HG03066 (cell line): ENCODE data around the gene NDST3.

Experiments used
- ATAC-seq: cut with Tn5 transposase; IDR thresholded peaks from one replicate; pipeline ENCODE4 v1.9.1; 2021; ENCODE audit warnings: low read depth; ENCODE audit not compliant: unreplicated experiment

The NDST3 gene

GRCh38 chr4:118076958-118077766 is 42.9 kb downstream of the NDST3 start:
- ATAC-seq, result no peak

DNA sequence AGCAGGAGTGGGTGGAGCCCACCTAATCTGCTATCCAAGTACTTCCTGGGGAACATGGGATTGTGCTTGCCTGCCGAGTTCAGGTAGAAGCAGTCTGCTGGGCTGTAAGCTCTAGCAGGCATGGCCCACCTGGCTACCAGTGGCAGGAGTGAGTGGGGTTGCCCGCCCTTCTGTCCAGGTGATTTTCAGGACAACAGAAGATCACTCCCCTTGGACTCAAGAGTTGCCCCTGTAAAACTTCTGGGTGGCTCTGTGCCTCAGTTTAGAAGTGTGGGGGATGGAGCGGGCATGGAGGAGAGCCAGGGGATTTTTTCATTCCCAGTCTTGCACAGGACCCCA is 43.5 kb downstream of the NDST3 start:
- no peak for ATAC-seq

GRCh38 chr4:118081434-118081833 is 47.1 kb downstream of the NDST3 start:
- ATAC-seq, result no peak

- no peak for ATAC-seq
Measured at GRCh38 chr4:118082182-118082581, 47.9 kb downstream of the NDST3 start.

DNA sequence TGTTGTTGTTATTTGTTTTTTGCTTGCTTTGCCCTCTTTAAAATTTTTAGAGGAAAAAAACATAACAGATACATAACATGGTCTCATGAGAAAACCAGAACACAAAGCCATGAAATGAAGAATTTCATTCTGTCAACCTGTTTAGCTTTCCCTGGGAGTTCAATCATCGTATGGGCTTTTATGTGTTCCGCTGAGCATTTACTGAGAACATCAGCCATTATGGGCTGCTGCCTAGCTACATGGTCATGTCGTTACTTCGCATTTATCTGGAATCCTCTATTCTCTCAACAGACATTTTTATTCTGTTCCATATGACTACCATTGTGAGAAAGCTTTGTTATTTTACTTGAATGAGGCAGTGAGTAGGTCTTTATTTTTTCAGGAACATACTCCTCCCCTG is 51.4 kb downstream of the NDST3 start:
- ATAC-seq, result no peak

- ATAC-seq, result no peak
Measured at GRCh38 chr4:118086344-118086743, 52.1 kb downstream of the NDST3 start.

DNA sequence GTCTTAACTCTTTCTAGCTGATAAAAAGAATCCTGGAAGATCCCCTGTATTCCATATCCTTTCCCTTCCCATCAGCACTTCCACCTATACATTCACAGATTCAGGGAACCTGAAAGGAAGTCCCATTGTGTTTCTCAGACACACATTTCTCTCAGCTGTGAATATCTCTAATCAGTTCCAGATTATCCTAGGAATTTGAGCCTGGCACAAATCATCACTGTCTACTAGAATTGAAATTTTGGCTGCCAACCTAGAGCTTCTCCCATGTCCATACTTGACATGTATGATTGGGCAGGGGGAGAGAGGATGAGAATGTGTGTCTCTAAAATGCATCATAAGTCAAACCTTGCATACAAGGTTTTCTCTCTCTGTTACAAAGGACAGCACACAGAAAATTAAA is 53.1 kb downstream of the NDST3 start:
- no peak for ATAC-seq

GRCh38 chr4:118099106-118099505 is 64.8 kb downstream of the NDST3 start:
- no peak for ATAC-seq

- ATAC-seq, result no peak
Measured at GRCh38 chr4:118102195-118102594, 67.9 kb downstream of the NDST3 start.

- ATAC-seq, result no peak
Measured at GRCh38 chr4:118112117-118113046, 78.1 kb downstream of the NDST3 start.

- peak; percentile 59 for ATAC-seq
Measured at GRCh38 chr4:118113220-118113619, 78.9 kb downstream of the NDST3 start.

DNA sequence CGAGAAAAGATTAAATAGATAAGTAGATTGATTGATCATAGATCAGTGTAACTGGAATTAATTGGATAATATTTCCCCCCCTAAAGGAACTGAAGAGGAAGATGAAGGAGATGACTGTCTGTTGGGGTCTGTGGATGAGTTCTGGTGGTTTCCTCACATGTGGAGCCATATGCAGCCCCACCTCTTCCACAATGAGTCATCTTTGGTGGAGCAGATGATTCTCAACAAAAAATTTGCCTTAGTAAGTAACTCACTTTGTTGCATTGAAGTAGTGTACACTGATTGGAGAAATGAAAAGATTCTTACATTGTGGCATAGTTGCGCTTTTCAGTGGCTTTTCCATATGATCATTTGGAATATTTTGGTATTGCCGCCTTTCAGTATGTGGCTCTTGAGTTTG is 80.4 kb downstream of the NDST3 start:
- ATAC-seq, result no peak

DNA sequence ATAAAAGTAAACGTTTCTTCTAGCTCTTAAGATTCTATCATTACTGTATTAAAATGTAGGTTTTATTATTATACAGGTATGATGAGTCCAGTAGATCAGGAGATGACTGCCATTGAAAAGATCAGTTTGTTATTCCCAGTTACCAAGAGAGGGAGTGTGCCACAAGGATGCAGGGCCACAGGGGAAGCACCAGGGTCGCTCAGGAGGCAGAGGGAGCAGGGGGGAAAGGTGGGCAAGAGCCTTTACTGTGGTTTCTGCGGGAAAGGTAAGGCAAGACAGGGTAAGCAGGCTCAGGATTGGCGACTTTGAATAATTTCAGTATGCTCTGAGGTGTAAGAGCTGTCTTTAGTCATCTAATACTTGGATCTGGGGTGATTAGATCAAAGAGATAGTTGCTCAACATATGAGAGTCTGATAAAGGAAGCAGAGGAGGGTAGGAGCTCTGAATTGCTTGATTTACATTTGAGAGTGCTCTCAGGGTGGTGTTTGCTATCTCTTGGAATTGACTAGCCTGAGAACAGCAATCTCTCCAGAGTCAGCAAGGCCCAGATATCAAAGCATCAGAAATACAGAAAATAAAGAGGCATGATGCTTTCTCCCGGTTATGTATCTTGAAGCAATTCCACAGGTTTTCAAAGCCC is 86.0 kb downstream of the NDST3 start:
- ATAC-seq, result no peak

DNA sequence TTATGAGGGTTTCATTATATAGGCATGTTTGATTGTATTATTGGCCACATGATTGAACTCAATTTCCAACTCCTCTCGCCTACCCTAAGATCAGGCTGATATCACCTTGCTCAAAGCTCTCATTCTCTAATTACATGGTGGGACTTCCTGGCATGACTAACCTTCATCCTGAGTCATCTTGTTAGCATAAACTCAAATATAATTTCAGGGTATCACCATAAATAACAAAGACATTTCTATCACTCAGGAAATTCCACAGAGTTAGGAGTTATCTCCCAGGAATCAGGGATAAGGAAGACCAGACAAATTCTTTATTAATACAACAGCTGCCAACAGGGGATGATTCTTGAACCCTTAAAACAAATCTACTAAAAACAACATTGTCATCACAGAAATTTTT is 90.7 kb downstream of the NDST3 start:
- ATAC-seq, result no peak

DNA sequence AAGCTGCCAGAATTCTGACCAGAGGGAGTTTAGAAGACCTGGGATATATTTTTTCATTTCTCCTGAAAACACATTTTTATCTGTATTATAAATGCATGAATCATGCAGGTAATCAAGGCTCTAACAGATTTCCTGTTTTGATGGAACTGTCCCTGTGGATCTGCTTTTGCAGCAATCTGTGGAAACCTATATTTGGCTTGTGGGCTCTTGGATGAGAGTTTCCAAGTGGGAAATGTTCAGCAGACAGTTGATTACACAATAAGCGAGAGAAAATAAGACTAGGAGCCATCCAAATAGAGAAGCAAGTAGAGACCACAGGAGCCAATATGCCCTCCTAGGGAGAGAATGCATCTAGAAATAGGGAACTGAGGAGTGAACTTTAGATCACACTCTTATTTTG is 105.0 kb downstream of the NDST3 start:
- ATAC-seq, result no peak

- ATAC-seq, result no peak
Measured at GRCh38 chr4:118141240-118141639, 107.0 kb downstream of the NDST3 start.

GRCh38 chr4:118154649-118155048 is 120.4 kb downstream of the NDST3 start:
- no peak for ATAC-seq

GRCh38 chr4:118155516-118155915 is 121.2 kb downstream of the NDST3 start:
- ATAC-seq, result no peak

DNA sequence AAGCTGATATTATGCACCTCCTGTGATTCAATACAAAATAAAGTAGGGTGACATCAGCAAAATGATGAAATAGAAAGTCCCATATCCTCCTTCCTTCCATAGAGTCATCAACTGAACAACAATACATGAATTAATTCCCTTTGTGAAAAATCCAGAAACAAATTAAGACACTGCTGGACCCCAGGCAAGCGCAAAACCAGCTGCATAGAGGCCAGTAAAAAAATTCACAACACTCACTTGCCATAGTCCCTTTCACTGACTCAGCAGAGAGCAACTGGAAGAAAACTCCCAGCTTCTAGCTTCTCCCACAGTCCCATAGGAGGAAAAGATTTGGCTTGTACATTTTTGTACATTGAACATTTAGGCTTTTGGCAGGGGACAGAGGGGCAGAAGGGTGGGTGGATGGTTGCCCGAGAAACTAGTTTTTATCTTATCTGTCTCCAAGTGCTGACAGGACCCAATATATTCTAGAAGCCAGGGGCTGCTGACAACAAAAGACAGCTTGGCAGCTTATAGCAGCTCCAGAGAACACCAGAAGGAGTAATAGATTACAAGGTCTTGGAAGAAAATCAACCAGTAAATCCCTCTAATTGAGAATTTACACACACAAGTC is 124.6 kb downstream of the NDST3 start:
- no peak for ATAC-seq

DNA sequence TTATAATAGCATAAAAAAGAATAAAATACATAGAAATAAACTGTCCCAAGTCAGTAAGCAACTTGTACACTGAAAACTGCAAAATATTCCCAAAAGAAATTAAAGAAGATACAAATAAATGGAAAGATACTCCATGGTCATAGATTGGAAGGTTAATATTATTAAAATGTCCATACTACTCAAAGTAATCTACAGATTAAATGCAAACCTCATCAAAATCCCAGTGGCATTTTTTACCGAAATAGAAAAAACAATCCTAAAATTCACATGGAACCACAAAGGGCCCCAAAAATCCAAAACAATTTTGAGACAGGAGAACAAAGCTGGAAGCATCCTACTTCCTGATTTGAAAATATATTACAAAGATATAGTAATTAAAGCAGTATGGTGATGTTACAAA is 133.0 kb downstream of the NDST3 start:
- no peak for ATAC-seq

DNA sequence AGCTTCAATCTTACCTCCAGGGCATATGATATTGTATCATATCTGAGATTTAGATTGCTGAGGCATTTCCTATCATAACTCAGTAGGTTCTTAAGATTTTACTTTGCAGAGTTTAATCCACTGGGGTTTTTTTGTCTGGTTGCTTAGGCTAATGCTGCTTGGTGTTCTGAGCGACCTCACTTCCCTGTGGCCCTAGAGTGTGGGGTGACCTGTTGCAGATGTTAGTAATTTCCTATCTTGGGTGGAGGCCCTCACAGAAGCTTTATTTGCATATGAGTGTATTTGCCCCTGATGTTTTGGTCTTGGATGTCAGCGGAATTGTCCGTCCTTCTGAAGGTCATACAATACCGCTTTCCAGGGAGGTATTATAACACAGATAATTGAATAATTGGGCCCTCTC is 137.1 kb downstream of the NDST3 start:
- no peak for ATAC-seq
